ENCODE data around the gene GLT8D1.

GLT8D1 gene

GRCh38 chr3:52705688-52706686 lies at the start of gene GLT8D1, which contains the start of gene SPCS1 (continued):
- TF ChIP-seq ZNF518A (tag by site-specific recombination; conservative IDR thresholded peaks at IDR 0.05; ENCODE audit: low read depth): peak; percentile 76
- peak; percentile 21; the same call in 1 of the 2 replicates for TF ChIP-seq ZIC2 (tag by site-specific recombination; IDR thresholded peaks at IDR 0.05)
- TF ChIP-seq ZNF341 (tag by site-specific recombination; IDR thresholded peaks at IDR 0.05; ENCODE audit: low read depth): peak; percentile 79
- no peak for TF ChIP-seq ZNF24 (tag by site-specific recombination; IDR thresholded peaks at IDR 0.05)
- TF ChIP-seq ZNF292 (tag by site-specific recombination; IDR thresholded peaks at IDR 0.05; ENCODE audit: borderline replicate concordance, low read depth): no peak
- no peak for TF ChIP-seq ZNF571 (tag by site-specific recombination; IDR thresholded peaks at IDR 0.05)
- no peak for TF ChIP-seq ZNF776 (tag by site-specific recombination; IDR thresholded peaks at IDR 0.05; ENCODE audit: borderline replicate concordance)
- TF ChIP-seq ZNF302 (tag by site-specific recombination; IDR thresholded peaks at IDR 0.05; ENCODE audit: low read depth): no peak
- no peak for TF ChIP-seq ZNF639 (tag by site-specific recombination; IDR thresholded peaks at IDR 0.05)
- no peak for TF ChIP-seq ZNF157 (tag by site-specific recombination; IDR thresholded peaks at IDR 0.05)
- TF ChIP-seq GLIS2 (tag by site-specific recombination; IDR thresholded peaks at IDR 0.05): no peak
- no peak for TF ChIP-seq ZNF768 (tag by site-specific recombination; IDR thresholded peaks at IDR 0.05)
- peak; percentile 88 for TF ChIP-seq SP2 (tag by site-specific recombination; IDR thresholded peaks at IDR 0.05)
- TF ChIP-seq ZNF140 (tag by site-specific recombination; IDR thresholded peaks at IDR 0.05): no peak
- no peak for TF ChIP-seq SCRT1 (tag by site-specific recombination; IDR thresholded peaks at IDR 0.05; ENCODE audit: borderline replicate concordance)
- TF ChIP-seq MZF1 (tag by site-specific recombination; IDR thresholded peaks at IDR 0.05; ENCODE audit: borderline replicate concordance): no peak
- TF ChIP-seq KLF7 (tag by site-specific recombination; IDR thresholded peaks at IDR 0.05; ENCODE audit: borderline replicate concordance): no peak
- TF ChIP-seq SP3 (tag by site-specific recombination; IDR thresholded peaks at IDR 0.05): no peak; the same call in none of the 2 replicates
- TF ChIP-seq ZNF121 (tag by site-specific recombination; IDR thresholded peaks at IDR 0.05): 0 out of 2 replicates have a peak, but pooled peaks have one; percentile 7
- peak; percentile 69 for TF ChIP-seq ZNF501 (tag by site-specific recombination; IDR thresholded peaks at IDR 0.05)
- no peak for TF ChIP-seq SETDB1 (IDR thresholded peaks at IDR 0.05; ENCODE audit: insufficient read length, low read length)
- no peak for TF ChIP-seq ZNF169 (tag by site-specific recombination; IDR thresholded peaks at IDR 0.05)
- no peak for TF ChIP-seq ZNF488 (tag by site-specific recombination; IDR thresholded peaks at IDR 0.05)
- TF ChIP-seq KLF16 (tag by site-specific recombination; IDR thresholded peaks at IDR 0.05): no peak; the same call in 1 of the 2 replicates
- peak; percentile 96 for TF ChIP-seq MYNN (tag by site-specific recombination; IDR thresholded peaks at IDR 0.05; ENCODE audit: borderline replicate concordance)
- TF ChIP-seq KLF9 (tag by site-specific recombination; IDR thresholded peaks at IDR 0.05; ENCODE audit: low read depth): peak; percentile 57
- no peak for TF ChIP-seq ZNF211 (tag by site-specific recombination; IDR thresholded peaks at IDR 0.05; ENCODE audit: low read depth)
- TF ChIP-seq KLF10 (tag by site-specific recombination; IDR thresholded peaks at IDR 0.05): no peak
- TF ChIP-seq ZNF704 (tag by site-specific recombination; IDR thresholded peaks at IDR 0.05): no peak
- TF ChIP-seq ZNF664 (tag by site-specific recombination; IDR thresholded peaks at IDR 0.05): no peak
- TF ChIP-seq ZNF558 (tag by site-specific recombination; IDR thresholded peaks at IDR 0.05): no peak
